NCI-H526 treated with DMSO at 0.1 percent for 48 hours (cell line): ENCODE data around the gene ZNF511.

Experiments used
- DNase-seq: peaks from one replicate; lab custom pipeline; 2025; lab: John Stamatoyannopoulos, UW

Gene ZNF511

DNA sequence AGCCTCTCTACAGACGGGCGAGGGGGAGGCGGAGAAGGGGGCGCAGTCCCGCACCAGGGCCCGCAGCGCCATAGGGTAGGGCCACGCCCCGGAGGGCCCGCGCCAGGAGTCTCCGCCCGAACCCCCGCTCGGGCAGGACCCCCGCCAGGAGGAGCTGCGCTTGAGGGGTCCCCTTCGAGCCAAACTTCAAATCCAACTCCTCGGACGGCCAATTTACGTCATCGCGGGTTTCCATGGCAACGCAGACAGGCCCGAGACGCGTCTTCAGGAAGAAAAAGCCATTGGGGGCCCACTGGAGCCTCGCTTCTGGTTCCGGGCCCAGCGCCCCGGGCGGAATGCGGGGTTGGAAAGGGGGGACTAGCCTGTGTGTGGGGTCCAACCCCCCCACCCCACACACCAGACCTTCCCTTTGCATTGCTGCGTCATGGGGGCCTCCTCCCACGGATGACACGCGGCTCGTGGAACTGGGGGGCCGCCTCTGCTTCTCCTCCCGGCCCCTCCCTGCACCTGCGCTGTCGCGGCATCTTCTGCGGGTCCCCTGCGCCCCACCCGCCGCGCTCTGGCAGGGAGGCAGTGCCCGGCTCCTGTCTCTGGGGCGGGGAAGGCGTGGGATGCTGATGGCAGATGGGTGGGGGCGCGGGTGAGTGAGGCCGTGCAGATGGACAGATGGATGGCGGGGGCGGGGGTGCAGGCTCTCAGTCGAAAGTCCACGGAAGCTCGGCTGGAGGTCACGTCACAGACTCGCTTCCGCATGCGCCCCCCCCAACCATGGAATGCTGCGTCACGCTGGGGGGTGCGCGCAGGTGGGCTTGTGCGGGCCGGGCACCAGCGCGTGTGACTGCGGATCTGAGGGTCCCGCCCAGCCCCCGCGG lies 26.8 kb downstream of the ZNF511 start:
- no peak for DNase-seq

GRCh38 chr10:133336118-133336576 lies 27.4 kb downstream of the ZNF511 start:
- DNase-seq = no peak

- no peak for DNase-seq
Measured at GRCh38 chr10:133336577-133337369, 28.1 kb downstream of the ZNF511 start, which contains the start of gene CALY. Gene CALY, minus strand, starts transcription at chr10:133336896. Its CDS starts 7,907 bp downstream, at chr10:133328989.

DNA sequence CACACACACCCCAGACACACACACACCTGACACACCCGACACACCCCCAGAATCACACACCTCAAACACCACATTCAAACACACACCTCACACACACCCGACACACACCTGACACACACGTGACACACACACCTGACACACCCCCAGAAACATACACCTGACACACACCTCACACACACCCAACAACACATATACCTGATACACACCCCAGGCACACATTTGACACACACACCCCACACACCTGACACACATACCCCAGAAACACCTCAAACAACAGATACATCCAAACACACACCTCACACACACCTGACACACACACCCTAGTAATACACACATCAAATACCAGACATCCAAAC lies 28.6 kb downstream of the ZNF511 start:
- DNase-seq = no peak

GRCh38 chr10:133338080-133339071 lies 29.7 kb downstream of the ZNF511 start:
- DNase-seq = no peak

DNA sequence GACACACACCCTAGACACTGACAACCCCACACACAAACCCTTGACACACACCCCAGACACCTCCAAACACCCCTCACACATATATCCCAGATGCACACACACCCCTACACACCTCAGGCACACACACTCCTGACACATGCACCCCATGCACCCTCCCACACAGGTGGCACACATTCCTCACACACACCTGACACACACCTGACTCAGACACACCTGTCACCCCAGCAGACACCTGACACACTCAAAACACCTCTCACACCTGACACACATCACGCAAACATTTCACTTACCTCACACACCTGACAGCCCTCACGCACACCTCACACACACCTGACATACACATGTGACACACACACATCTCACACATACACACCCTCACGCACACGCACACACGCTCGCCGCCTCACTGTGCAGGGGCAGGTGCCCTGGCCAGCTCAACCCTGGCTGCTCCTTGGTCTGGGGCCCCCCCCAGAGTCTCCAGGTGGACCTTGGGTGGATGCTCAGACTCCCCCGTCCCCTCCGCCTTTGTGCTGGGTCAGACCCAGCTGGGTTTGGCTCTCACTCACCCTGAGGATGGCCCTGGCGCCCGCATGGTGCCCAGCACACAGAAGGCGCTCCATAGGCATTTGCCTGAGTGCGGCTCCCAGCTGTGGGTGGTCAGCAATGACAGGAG lies 31.1 kb downstream of the ZNF511 start:
- no peak for DNase-seq

GRCh38 chr10:133341983-133342382 lies 33.3 kb downstream of the ZNF511 start:
- DNase-seq = no peak

- no peak for DNase-seq
Measured at GRCh38 chr10:133342942-133343341, 34.2 kb downstream of the ZNF511 start.

DNA sequence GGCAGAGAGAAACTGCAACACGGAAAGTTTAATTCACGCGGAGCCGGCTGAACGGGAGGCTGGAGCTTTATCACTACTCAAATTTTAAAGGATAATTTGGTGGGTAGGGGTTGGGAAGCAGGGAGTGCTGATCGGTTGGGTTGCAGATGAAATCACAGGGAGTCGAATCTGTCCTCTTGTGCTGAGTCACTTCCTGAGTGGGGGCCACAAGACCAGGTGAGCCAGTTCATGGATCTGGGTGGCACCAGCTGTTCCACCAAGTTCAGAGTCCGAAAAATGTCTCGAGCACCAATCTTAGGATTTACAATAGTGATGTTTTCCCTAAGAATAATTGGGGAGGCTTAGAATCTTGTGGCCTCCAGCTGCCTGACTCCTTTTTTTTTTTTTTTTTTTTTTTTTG lies 34.8 kb downstream of the ZNF511 start:
- DNase-seq = no peak

- no peak for DNase-seq
Measured at GRCh38 chr10:133344236-133344635, 35.5 kb downstream of the ZNF511 start.

- DNase-seq = no peak
Measured at GRCh38 chr10:133346413-133346812, 37.7 kb downstream of the ZNF511 start.

DNA sequence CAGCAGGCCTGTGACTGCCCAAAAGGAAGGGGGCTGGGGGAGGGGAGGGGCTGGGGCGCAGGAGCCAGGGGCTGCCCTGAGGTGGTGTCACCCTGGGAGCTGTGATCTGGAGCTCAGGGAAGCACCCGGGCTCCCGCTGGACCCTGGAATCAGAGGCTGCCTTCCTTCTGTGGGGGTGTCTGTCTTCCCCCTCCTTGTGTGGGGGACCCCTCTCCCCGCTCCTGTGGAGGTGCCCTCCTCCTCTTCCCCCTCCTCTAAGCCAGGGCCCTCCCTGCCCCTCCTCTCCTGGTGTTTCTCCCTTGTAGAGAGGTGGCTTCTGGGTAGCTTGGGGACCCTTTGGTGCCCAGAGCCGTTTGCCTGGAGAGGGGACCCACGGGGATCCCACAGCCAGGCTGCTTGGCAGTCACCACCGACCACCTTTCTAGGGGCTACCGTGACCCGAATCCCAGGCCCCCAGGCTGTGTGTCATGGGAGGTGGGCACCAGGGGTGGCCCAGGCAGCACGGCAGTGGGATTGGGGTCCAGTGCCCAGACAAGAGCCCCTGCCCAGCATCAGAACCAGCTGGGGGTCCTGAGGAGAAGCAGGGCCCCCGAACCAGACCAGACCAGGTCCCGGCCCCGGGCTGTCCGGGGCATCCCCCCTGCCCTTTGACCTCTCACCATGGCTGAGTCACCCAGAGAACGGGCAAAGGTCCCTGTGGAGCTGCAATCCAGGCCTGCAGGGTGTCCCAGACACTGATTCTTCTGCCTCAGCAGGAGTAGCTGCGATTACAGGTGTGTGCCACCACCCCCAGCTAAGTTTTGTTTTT lies 39.2 kb downstream of the ZNF511 start:
- no peak for DNase-seq

DNA sequence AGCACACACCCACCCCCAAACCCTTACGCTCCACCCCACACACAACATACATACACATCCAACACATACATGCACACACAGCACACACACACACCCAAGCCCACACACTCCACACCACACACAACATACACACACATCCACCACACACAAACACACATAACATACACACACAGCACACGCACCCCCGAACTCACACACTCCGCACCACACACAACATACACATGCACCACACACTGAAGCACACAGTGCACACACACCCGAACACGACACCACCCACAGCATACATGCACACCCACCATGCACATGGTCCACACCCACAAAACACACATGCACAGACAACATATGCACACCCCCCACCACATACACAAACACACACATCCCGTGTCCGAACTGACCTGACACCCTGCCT lies 40.5 kb downstream of the ZNF511 start:
- no peak for DNase-seq

DNA sequence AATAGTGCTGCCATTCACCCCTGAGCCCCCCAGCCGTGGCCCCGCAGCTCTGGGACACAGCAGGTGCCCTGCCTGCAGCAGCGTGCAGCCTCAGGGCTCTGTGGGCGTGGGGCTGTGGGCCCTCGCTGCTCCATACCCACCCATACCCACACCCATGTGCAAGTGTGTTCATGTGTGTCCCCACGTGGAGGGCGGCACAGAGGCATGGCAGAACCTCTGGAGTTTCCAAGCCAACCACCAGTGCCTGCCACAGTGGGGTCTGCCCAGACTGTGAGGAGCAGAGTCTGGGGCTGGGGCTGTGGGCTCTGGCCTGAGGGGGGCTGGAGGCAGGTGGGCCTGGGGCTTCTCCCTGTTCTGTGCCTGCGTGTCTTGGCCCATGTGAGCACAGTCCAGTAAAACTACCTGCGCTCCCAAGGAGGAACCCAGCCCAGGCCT lies 40.9 kb downstream of the ZNF511 start:
- DNase-seq = no peak

- DNase-seq = no peak
Measured at GRCh38 chr10:133350283-133350949, 41.7 kb downstream of the ZNF511 start.

GRCh38 chr10:133350950-133351329 lies 42.2 kb downstream of the ZNF511 start:
- no peak for DNase-seq

DNA sequence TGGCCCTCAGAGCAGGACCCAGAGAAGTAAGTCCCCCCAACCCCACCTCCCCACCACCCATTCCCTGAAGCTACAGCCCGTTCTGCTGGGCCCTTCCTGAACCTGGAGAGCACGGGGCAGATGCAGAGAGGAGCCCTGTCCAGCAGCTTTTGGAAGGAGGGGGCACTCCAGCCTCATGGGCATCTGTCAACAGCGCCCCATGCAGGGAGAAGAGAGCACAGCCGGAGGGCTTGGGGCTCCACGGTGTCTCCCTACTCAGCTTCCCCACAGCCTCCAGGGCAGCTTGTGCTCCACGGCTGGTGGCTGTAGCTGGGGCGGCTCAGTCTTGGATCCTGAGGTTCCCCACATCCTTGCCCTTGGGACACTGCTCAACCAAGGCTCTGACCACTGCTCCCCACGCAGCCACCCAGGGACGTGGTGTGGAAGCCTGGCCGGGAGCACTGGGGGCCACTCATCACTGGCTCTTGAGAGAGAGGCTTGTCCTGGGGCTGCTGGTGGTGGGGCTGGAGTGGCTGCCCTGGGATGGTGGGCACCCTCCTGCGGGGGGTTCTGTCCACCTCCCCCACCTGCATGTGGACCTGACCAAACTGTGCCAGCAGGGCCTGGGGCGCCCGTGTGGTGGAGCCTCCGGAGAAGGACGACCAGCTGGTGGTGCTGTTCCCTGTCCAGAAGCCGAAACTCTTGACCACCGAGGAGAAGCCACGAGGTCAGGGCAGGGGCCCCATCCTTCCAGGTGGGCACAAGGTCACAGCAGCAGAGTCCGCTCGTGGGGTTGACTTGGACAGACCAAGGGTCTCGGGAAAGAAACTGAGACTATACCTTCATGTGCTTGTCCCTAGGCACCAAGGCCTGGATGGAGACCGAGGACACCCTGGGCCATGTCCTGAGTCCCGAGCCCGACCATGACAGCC lies 42.9 kb downstream of the ZNF511 start:
- no peak for DNase-seq

- DNase-seq = peak; percentile 19
Measured at GRCh38 chr10:133353202-133353959, 44.7 kb downstream of the ZNF511 start.
